NCI-H510A (cell line): Measurements from ENCODE around the gene USP32.
"Not testable (repeated sequence)": the region's sequence is repeated elsewhere in the genome, so short reads cannot be mapped to it uniquely, and the experiment has no call there.

Source experiments
- DNase-seq: peaks from one replicate; lab custom pipeline; 2025; lab: John Stamatoyannopoulos, UW

The USP32 gene

GRCh38 chr17:60229188-60229802, 162.6 kb downstream of the USP32 start:
- DNase-seq = no peak

GRCh38 chr17:60227276-60227675, 164.7 kb downstream of the USP32 start:
- not testable (repeated sequence) for DNase-seq

- no peak for DNase-seq
Measured at GRCh38 chr17:60224064-60224463, 167.9 kb downstream of the USP32 start.

- no peak for DNase-seq
Measured at GRCh38 chr17:60223456-60223855, 168.5 kb downstream of the USP32 start.

GRCh38 chr17:60218774-60219173, 173.2 kb downstream of the USP32 start:
- DNase-seq = not testable (repeated sequence)

GRCh38 chr17:60215895-60216294, 176.0 kb downstream of the USP32 start:
- DNase-seq = not testable (repeated sequence)

GRCh38 chr17:60211282-60211681, 180.7 kb downstream of the USP32 start:
- not testable (repeated sequence) for DNase-seq

- not testable (repeated sequence) for DNase-seq
Measured at GRCh38 chr17:60208302-60208701, 183.6 kb downstream of the USP32 start.

- not testable (repeated sequence) for DNase-seq
Measured at GRCh38 chr17:60205782-60206181, 186.2 kb downstream of the USP32 start.

- DNase-seq = not testable (repeated sequence)
Measured at GRCh38 chr17:60198630-60199029, 193.3 kb downstream of the USP32 start.

GRCh38 chr17:60194141-60194540, 197.8 kb downstream of the USP32 start:
- not testable (repeated sequence) for DNase-seq

GRCh38 chr17:60193482-60193881, 198.5 kb downstream of the USP32 start:
- no peak for DNase-seq

- DNase-seq = not testable (repeated sequence)
Measured at GRCh38 chr17:60193032-60193431, 198.9 kb downstream of the USP32 start.

- DNase-seq = not testable (repeated sequence)
Measured at GRCh38 chr17:60190032-60190431, 201.9 kb downstream of the USP32 start.

- no peak for DNase-seq
Measured at GRCh38 chr17:60188759-60189158, 203.2 kb downstream of the USP32 start.

- DNase-seq = not testable (repeated sequence)
Measured at GRCh38 chr17:60186846-60187745, 204.8 kb downstream of the USP32 start.

GRCh38 chr17:60186372-60186771, 205.6 kb downstream of the USP32 start:
- DNase-seq = not testable (repeated sequence)

GRCh38 chr17:60180380-60180779, 211.6 kb downstream of the USP32 start:
- not testable (repeated sequence) for DNase-seq

- peak; percentile 66 for DNase-seq
Measured at GRCh38 chr17:60178180-60178579, 213.8 kb downstream of the USP32 start.

- DNase-seq = not testable (repeated sequence)
Measured at GRCh38 chr17:60176763-60177162, 215.2 kb downstream of the USP32 start.

- not testable (repeated sequence) for DNase-seq
Measured at GRCh38 chr17:60174767-60175166, 217.2 kb downstream of the USP32 start.

GRCh38 chr17:60174035-60174434, 217.9 kb downstream of the USP32 start:
- no peak for DNase-seq

GRCh38 chr17:60173304-60173819, 218.6 kb downstream of the USP32 start:
- no peak for DNase-seq
